Cardiac septum (tissue), 1 donor: ENCODE measurements around the gene DUT. TPM values are rescaled to one million over a fixed set of nuclear protein-coding genes. Genes with fewer than 3 reads are reported as not detected.

ENCODE experiments used
- total RNA-seq: library from RNA; stranded (reverse); fragmentation: NEBNext Ultra II Directional; extraction: Animal tissue kit (Norgen Biotek cat#: 25700); gene quantifications from one replicate; pipeline ENCODE4 v1.2.1, GENCODE V29; 2021
- donor health status: DM: no; HTN: no; CAD: no.

DUT gene
- total RNA-seq, 1 donor from 2014 or later: 66.9 TPM

Other genes with a start within 250 kb of the DUT start
- not detected for gene SLC24A5, start 210.4 kb upstream of the DUT start, total RNA-seq
- gene MYEF2, start 153.1 kb upstream of the DUT start, total RNA-seq: 25.5 TPM
- not detected for gene CTXN2, start 139.8 kb upstream of the DUT start, total RNA-seq
- gene SLC12A1, start 125.1 kb upstream of the DUT start, total RNA-seq: not detected